RWPE1 (cell line): ENCODE results near the gene ALDH1A3.

ENCODE experiments used
- CTCF ChIA-PET: fragments of 350-600 bp; sonication (Branson Sonifier 250); formaldehyde crosslinking; extraction: SDS; loops from one replicate; lab custom pipeline; 2021; lab: Yijun Ruan, JAX
- POLR2A ChIA-PET: fragments of 400-600 bp; formaldehyde crosslinking; extraction: SDS; loops from one replicate; lab custom pipeline; 2020; ENCODE audit warnings: antibody characterized with exemption; ENCODE audit not compliant: low non-redundant PET; lab: Yijun Ruan, JAX
- DNase-seq: peaks from one replicate; pipeline ENCODE4 v3.0.0; 2012; ENCODE audit warnings: low spot score
- H3K27ac ChIP-seq: fragments of 450-650 bp; 2 replicates; pipeline ENCODE4 v1.5.1; 2017
- TF ChIP-seq, protein P1 (sequence below): fragments of 450-650 bp; conservative IDR thresholded peaks from 2 replicates; pipeline ENCODE4 v1.5.1; 2017; ENCODE audit warnings: low read depth, mild to moderate bottlenecking

The ALDH1A3 gene

DNA sequence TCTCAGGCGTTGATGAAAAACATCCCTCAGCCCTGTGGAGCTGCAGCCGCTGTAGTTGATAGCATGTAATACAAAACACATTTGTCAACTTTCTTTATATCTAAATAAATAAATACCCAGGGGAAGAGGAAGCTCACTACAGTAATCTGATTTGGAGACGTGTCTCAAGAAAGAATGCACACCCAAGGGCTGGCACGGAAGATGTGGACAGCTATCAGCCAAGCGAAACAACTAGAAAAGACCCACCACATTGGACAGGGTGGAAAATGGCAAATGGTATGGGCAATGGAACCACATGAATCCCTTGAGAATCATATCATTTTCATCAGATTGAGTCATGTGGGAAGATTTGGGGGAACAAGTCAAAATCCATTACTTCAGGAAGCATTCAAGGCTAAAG lies 43.1 kb upstream of the ALDH1A3 start:
- POLR2A ChIA-PET, result no interaction called here
- no peak for DNase-seq
- no peak overlapping the region for H3K27ac ChIP-seq
- TF ChIP-seq, protein P1, sequence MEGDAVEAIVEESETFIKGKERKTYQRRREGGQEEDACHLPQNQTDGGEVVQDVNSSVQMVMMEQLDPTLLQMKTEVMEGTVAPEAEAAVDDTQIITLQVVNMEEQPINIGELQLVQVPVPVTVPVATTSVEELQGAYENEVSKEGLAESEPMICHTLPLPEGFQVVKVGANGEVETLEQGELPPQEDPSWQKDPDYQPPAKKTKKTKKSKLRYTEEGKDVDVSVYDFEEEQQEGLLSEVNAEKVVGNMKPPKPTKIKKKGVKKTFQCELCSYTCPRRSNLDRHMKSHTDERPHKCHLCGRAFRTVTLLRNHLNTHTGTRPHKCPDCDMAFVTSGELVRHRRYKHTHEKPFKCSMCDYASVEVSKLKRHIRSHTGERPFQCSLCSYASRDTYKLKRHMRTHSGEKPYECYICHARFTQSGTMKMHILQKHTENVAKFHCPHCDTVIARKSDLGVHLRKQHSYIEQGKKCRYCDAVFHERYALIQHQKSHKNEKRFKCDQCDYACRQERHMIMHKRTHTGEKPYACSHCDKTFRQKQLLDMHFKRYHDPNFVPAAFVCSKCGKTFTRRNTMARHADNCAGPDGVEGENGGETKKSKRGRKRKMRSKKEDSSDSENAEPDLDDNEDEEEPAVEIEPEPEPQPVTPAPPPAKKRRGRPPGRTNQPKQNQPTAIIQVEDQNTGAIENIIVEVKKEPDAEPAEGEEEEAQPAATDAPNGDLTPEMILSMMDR, result no peak
- CTCF ChIA-PET, result no interaction called here

DNA sequence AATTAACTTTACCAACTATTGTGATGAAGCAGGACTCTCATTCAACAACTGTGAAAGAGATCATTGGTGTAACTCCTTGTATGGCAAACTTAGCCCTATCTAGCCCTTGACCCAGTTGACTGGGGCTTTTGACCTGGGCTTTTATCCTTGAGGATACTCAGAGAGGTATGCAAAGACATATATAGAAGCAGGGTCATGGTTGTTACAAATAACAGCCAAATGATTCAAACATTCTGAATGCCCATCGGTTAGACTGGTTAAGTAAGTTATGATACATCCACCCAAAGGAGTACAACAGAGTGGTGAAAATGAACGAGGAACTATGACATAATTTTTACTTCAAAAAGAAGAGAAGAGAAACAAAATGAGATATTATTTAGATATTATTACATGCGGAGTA lies 38.2 kb upstream of the ALDH1A3 start:
- TF ChIP-seq, protein P1, result no peak
- DNase-seq, result no peak
- POLR2A ChIA-PET, result no interaction called here
- CTCF ChIA-PET, result no interaction called here
- no peak overlapping the region for H3K27ac ChIP-seq

DNA sequence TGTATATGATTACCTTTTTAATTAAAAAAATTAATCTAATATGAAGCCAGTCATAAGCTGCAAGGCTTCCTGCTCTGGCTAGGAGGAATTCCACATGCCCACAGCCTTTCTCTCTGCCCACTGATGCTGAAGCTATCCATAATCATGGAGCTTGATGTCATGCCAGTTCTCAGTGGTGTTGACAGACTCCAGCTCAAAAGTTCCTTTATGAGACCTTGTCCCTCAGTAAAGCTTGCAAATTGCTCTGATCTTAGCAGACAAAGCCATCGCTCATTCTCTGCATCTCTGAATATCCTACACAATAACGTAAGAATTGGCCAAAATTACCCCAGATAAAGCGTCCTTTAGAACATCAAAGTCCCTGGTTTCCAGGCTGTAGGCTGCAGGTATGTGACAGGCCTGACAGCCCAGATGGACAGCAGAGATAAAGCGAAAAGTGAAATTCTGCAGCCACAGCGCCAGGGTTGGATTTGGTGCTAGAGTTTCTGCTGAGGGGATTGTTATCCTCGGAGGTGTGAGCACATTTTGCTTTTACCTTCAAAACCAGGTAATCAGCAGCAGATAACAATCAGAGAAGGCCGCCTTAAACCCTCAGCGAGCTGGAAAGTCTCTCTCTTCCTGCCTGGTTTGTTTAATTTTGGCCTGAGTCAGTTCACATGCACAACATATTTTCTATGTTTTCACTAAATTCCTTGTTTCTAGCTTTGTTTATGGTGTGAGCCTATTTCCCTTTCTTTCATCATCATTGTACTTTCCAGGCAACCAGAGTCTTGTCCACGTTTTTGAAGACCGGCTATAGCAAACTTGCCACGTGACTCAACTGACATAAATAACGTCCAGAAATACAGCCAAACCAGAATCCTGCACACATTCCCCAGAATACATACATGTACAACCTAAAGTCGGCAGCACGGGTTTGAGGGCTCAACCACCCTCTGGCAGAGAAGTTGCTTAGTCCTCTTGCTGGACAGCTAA lies 36.6 kb upstream of the ALDH1A3 start:
- TF ChIP-seq, protein P1, result no peak
- ChIA-PET POLR2A (no interaction called here), CTCF (no interaction called here)
- no peak overlapping the region for H3K27ac ChIP-seq
- no peak for DNase-seq

DNA sequence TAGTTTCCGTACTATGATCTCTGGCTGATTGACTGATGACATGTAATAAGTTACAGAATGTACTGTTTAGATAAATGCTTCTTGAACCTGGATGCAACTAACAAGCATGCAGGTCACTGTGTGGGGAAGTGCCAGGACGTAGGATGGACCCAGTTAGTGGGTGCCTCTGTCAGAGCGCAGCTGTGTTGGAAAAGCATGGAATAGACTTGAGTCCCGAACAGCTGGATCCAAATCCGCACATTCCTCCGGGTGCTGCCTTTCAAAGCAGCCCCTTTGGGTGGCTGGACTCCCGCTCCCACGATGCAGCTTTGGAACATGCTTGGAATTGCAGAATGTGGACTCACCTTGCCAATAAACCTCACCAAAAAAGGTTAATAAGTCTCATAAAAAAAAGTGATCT lies 35.5 kb upstream of the ALDH1A3 start:
- no peak overlapping the region for H3K27ac ChIP-seq
- TF ChIP-seq, protein P1, result no peak
- POLR2A ChIA-PET, result interaction anchor here (0.6 kb wide), 1 partner anchor 1675 kb away, joined by 3 read pairs; no protein-coding TSS in a partner anchor
- no peak for DNase-seq
- CTCF ChIA-PET, result no interaction called here

DNA sequence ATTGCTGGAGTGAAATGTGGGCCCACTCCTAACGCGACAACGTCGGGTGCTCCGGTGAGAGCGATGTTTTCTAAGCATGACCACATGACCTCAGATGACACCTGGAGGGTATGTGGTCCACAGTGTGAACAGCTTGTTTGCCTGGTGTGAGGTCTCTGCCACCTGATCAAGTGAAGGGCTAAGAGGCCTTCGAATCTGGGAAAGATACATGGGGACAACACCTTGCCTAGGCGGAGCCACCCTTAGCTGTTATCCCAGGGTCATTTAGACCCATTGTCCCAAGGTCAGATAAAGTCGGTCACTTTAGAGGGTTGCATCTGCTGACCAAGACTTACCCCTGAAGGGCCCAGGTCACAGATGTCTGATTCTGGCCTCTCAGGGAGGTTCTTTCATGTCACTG lies 34.9 kb upstream of the ALDH1A3 start:
- ChIA-PET CTCF (interaction anchor here (0.7 kb wide), 1 partner anchor 194 kb away, joined by 3 read pairs; no protein-coding TSS in a partner anchor), POLR2A (no interaction called here)
- TF ChIP-seq, protein P1, result no peak
- H3K27ac ChIP-seq, result no peak overlapping the region
- no peak for DNase-seq

DNA sequence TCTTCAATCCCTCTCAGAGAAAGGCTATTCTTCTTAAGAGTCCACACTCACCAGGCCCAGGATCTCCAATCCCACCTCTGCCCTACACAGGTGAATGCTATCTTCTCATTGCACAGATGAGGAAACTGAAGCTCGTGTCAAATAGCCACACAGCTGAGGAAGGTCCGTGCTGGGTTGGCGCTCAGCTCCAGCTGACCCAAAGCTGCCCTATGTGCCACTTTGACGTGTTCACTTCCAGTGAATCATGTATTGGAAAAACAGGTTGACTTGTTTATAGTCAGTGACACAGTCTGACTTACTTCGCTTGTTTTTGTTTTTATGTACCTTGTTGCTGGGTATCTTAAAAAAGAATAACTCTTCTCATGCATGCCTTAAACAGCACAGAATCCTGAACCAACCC lies 32.4 kb upstream of the ALDH1A3 start:
- no peak overlapping the region for H3K27ac ChIP-seq
- ChIA-PET CTCF (interaction anchor here (0.6 kb wide), 1 partner anchor 124 kb away, joined by 8 read pairs; no protein-coding TSS in a partner anchor), POLR2A (no interaction called here)
- DNase-seq, result no peak
- TF ChIP-seq, protein P1, result no peak
